Measurements from ENCODE around the gene RABL3.
"Not testable (repeated sequence)": the region's sequence is repeated elsewhere in the genome, so short reads cannot be mapped to it uniquely, and the experiment has no call there.

The RABL3 gene

DNA sequence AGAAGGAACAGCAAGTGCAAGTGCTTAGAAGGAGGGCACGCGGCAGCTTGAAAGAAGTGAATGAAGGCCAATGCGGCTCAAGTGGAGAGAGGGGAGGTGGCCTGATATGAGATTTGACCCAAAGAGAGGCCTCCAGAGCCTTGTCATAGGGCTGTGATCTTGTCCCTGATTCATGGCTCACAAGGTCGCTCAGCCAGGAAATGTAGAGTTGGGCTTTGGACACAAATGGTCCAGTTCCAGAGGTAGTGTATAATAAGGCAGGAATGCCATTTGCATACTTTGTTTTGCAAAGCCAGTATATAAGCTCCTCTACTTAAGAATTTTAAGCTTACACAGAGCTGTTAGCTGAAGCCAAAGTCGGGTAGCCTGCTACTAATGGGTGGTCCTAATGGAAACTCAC is 94.0 kb downstream of the RABL3 start:
- TF ChIP-seq CTCF (conservative IDR thresholded peaks at IDR 0.05; ENCODE audit: low read length) = no peak
- DNase-seq (ENCODE audit: low read depth) = peak; percentile 33
- no peak overlapping the region for H3K4me3 ChIP-seq (ENCODE audit: low read length)

GRCh38 chr3:120646771-120647432 is 95.4 kb downstream of the RABL3 start:
- DNase-seq (ENCODE audit: low read depth) = no peak
- TF ChIP-seq CTCF (conservative IDR thresholded peaks at IDR 0.05; ENCODE audit: low read length) = no peak
- no peak overlapping the region for H3K4me3 ChIP-seq (ENCODE audit: low read length)

DNA sequence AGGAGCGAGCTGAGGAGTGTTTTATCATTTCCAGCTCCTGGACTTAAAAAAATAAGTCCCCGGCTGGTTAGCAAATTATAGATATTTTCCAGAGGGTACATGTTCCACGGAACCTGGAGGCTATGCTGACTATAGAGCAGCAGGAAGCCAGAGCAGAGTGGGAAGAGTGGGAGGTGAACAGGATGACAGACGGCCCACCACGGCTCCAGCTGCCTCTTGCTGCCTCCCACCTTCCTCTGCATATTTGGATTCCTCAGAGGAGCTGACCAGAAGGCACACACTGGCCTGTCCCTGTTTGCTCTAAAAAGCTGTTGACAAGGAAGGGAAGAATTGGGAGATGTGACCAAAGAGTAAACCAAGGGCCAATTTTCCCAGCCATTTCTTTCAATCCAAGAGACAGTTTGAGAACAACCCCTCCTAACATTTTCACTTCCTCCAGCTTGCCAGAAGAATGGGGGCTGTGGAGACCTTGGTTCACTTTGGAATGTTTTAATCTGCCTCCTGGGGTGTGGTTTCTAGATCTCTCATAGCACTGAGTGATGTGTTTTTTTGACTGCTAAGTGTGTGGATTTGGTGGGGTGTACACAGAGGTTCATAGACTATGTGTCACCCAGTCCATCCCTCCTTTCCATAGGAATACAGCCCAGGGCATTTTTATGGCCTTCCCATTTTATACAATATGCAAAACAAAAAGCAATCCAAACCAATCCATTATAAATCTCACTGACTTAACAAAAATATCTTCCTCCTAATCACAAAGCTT is 97.1 kb downstream of the RABL3 start:
- DNase-seq (ENCODE audit: low read depth) = peak; percentile 15
- H3K4me3 ChIP-seq (ENCODE audit: low read length) = no peak overlapping the region
- no peak for TF ChIP-seq CTCF (conservative IDR thresholded peaks at IDR 0.05; ENCODE audit: low read length)

- no peak overlapping the region for H3K4me3 ChIP-seq (ENCODE audit: low read length)
- no peak for TF ChIP-seq CTCF (conservative IDR thresholded peaks at IDR 0.05; ENCODE audit: low read length)
- DNase-seq (ENCODE audit: low read depth) = peak; percentile 42
Measured at GRCh38 chr3:120642368-120642948, 99.9 kb downstream of the RABL3 start.

DNA sequence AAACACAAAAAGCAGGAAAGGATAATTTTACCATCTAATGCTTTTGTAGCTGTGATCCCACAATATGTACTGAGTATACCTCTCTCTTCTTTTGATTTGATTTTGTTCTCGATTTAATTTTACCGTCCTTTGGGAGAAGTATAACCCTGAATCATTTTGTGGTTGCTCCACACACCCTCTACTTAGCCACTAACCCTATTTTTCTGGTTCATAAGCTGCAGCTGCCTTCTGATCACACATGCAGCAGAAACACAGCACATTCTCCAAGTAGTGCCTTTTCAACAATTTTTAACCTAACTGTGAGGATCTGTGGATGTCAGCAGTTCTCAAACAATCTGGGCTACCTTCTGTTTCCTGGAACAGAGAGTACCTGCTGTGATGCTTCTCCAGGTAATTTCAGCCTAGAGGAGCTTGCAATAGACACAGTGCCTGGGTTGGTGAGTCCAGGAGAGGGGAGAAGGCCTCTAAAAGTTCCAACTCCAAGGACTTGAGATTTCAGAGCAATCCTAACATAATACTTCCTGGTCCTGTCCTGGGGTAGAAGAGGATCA is 100.5 kb downstream of the RABL3 start:
- no peak for DNase-seq (ENCODE audit: low read depth)
- no peak for TF ChIP-seq CTCF (conservative IDR thresholded peaks at IDR 0.05; ENCODE audit: low read length)
- H3K4me3 ChIP-seq (ENCODE audit: low read length) = no peak overlapping the region

DNA sequence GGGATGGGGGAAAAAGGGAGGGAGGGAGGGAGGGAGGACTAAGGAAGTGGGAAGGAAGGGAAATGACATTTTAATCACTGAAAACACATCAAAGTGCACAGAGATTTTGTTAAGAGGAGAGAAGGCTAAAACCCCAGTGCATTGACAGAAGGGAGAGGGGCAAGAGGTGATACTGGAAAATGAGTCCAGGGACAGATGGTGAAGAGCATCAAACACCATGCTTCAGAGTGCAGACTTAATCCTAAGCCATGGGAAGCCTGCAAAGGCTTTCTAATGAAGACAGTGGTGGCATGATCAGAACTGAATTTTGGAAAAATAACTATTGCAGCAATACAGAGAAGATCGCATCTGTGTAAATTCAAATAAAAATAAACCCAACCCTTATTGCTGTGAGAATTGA is 102.1 kb downstream of the RABL3 start:
- TF ChIP-seq CTCF (conservative IDR thresholded peaks at IDR 0.05; ENCODE audit: low read length) = no peak
- DNase-seq (ENCODE audit: low read depth) = no peak
- no peak overlapping the region for H3K4me3 ChIP-seq (ENCODE audit: low read length)

DNA sequence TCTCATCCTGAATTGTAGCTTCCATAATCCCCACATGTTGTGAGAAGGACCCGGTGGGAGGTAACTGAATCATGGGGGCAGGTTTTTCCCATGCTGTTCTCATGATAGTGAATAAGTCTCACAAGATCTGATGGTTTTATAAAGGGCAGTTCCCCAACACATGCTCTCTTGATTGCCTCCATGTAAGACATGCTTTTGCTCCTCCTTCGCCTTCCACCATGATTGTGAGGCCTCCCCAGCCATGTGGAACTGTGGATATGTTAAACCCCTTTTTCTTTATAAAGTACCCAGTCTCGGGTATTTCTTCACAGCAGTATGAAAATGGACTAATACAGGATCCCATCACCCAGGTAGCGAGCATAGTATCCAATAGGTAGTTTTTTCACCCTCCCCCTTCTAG is 103.5 kb downstream of the RABL3 start:
- H3K4me3 ChIP-seq (ENCODE audit: low read length); DNase-seq (ENCODE audit: low read depth): not testable (repeated sequence)

All from AG10803 (cell line).